HEK293 (cell line): ENCODE data around the gene CTCF.

Experiments used
- CTCF ChIA-PET: fragments of 350-600 bp; formaldehyde crosslinking; extraction: SDS; loops from one replicate; lab custom pipeline; 2021; ENCODE audit warnings: antibody characterized with exemption; lab: Yijun Ruan, JAX
- POLR2A ChIA-PET: fragments of 300-600 bp; formaldehyde crosslinking; extraction: SDS; loops from one replicate; lab custom pipeline; 2020; ENCODE audit warnings: antibody characterized with exemption, inconsistent platforms; lab: Yijun Ruan, JAX
- H3K27ac ChIP-seq: fragments of 200-500 bp; sonication (Bioruptor generic); 2 replicates; pipeline ENCODE4 v1.5.1; 2014; ENCODE audit warnings: low read depth, low read length, control low read depth, inconsistent platforms; ENCODE audit errors: extremely low read depth
- H3K36me3 ChIP-seq, 2 experiments: fragments of 200-500 bp in 1 of 2; sonication (Bioruptor generic) in 1 of 2; 1 replicate in 1 of 2; 2 replicates in 1 of 2; pipeline ENCODE4 v1.5.1; 2014 to 2017; ENCODE audit warnings: inconsistent platforms in 2 of 2, low read length in 2 of 2; ENCODE audit not compliant: control insufficient read depth in 2 of 2, insufficient read depth in 1 of 2
- H3K4me1 ChIP-seq: fragments of 200-500 bp; sonication (Bioruptor generic); 2 replicates; pipeline ENCODE4 v1.5.1; 2014; ENCODE audit warnings: mild to moderate bottlenecking, low read length, inconsistent platforms; ENCODE audit not compliant: control insufficient read depth, insufficient read depth
- H3K4me3 ChIP-seq: 2 replicates; pipeline ENCODE4 v1.5.1; 2011; ENCODE audit warnings: low read depth, mild to moderate bottlenecking, control low read depth, low read length, moderate library complexity
- H3K9me3 ChIP-seq: fragments of 200-500 bp; sonication (Bioruptor generic); 2 replicates; pipeline ENCODE4 v1.5.1; 2014; ENCODE audit warnings: low read depth, low read length, inconsistent platforms; ENCODE audit not compliant: control insufficient read depth, insufficient read depth
- AEBP2 ChIP-seq: fragments of 450-650 bp; formaldehyde crosslinking; IDR thresholded peaks from 2 replicates; pipeline ENCODE4 v1.5.1; 2016; ENCODE audit warnings: missing biosample characterization, missing genetic modification characterization, borderline replicate concordance
- BCL11B ChIP-seq: fragments of 450-650 bp; formaldehyde crosslinking; IDR thresholded peaks from 2 replicates; pipeline ENCODE4 v1.5.1; 2016; ENCODE audit warnings: low read depth, missing biosample characterization, missing genetic modification characterization
- MYNN ChIP-seq: fragments of 450-650 bp; formaldehyde crosslinking; IDR thresholded peaks from 2 replicates; pipeline ENCODE4 v1.5.1; 2016; ENCODE audit warnings: missing biosample characterization, missing genetic modification characterization, borderline replicate concordance
- PRDM1 ChIP-seq: fragments of 450-650 bp; formaldehyde crosslinking; IDR thresholded peaks from 2 replicates; pipeline ENCODE4; 2016; ENCODE audit warnings: missing biosample characterization, missing genetic modification characterization
- PRDM10 ChIP-seq: fragments of 450-650 bp; formaldehyde crosslinking; IDR thresholded peaks from 2 replicates; pipeline ENCODE4 v1.5.1; 2016; ENCODE audit warnings: missing biosample characterization, missing genetic modification characterization
- ZEB2 ChIP-seq: fragments of 450-650 bp; formaldehyde crosslinking; IDR thresholded peaks from 2 replicates; pipeline ENCODE4 v1.5.1; 2016; ENCODE audit warnings: missing biosample characterization, missing genetic modification characterization
- ZNF121 ChIP-seq: fragments of 450-650 bp; formaldehyde crosslinking; IDR thresholded peaks from 2 replicates; pipeline ENCODE4 v1.5.1; 2016; ENCODE audit warnings: missing biosample characterization, missing genetic modification characterization
- ZNF146 ChIP-seq: fragments of 450-650 bp; formaldehyde crosslinking; IDR thresholded peaks from 2 replicates; pipeline ENCODE4 v1.5.1; 2016; ENCODE audit warnings: missing biosample characterization, missing genetic modification characterization
- TF ChIP-seq, protein P1 (sequence below): fragments of 450-650 bp; formaldehyde crosslinking; IDR thresholded peaks from 2 replicates; pipeline ENCODE4 v1.5.1; 2017; ENCODE audit warnings: missing biosample characterization, missing genetic modification characterization

Gene CTCF

GRCh38 chr16:67549240-67549639 is 13.1 kb upstream of the CTCF start:
- POLR2A ChIA-PET: no interaction called here
- Histone ChIP-seq H3K9me3 (no peaks in the 10 kb centered on the region), H3K27ac (no peak overlapping the region), H3K36me3 (peaks cover 0 to 35% of the 10 kb centered on the region in 2 experiments; a peak in 1 of 3 replicates), H3K4me3 (no peak overlapping the region), H3K4me1 (0 out of 2 replicates have a peak, but pooled peaks cover 2% of the 10 kb centered on the region)
- CTCF ChIA-PET: interaction anchor here (0.6 to 2.3 kb wide), 4 partner anchors 28 to 292 kb away, joined by 3 to 10 read pairs (median 3); no protein-coding TSS in a partner anchor
- TF ChIP-seq, protein P1, sequence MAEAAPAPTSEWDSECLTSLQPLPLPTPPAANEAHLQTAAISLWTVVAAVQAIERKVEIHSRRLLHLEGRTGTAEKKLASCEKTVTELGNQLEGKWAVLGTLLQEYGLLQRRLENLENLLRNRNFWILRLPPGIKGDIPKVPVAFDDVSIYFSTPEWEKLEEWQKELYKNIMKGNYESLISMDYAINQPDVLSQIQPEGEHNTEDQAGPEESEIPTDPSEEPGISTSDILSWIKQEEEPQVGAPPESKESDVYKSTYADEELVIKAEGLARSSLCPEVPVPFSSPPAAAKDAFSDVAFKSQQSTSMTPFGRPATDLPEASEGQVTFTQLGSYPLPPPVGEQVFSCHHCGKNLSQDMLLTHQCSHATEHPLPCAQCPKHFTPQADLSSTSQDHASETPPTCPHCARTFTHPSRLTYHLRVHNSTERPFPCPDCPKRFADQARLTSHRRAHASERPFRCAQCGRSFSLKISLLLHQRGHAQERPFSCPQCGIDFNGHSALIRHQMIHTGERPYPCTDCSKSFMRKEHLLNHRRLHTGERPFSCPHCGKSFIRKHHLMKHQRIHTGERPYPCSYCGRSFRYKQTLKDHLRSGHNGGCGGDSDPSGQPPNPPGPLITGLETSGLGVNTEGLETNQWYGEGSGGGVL (tag by site-specific recombination): no peak
- no peak for TF ChIP-seq ZEB2
- TF ChIP-seq, all 188 proteins: peak for 0

DNA sequence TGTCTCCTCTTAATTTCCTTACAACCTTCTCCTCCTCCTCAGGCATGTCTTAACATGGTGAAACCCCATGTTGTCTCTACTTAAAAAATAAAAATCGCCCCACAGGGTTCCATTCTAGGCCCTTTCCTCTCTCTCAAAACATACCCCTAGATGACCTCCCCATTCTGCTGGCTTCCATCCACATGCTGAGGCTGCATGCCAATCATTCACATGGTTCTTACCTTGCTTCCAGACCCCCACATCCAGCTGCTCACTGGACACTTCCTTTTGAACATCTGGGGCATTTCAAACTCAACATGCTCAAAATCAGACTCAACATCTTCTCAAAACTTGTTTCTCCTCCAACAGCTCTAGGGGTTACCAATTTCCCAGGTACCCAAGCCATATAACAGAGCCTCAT is 12.4 kb upstream of the CTCF start:
- ChIA-PET CTCF (interaction anchor here (0.6 to 2.3 kb wide), 5 partner anchors 29 to 702 kb away, joined by 3 to 10 read pairs (median 3); no protein-coding TSS in a partner anchor), POLR2A (no interaction called here)
- no peak for TF ChIP-seq MYNN (tag by site-specific recombination)
- Histone ChIP-seq H3K27ac (no peak overlapping the region), H3K36me3 (peaks cover 0 to 28% of the 10 kb centered on the region in 2 experiments; a peak in 1 of 3 replicates), H3K9me3 (no peaks in the 10 kb centered on the region), H3K4me1 (0 out of 2 replicates have a peak, but pooled peaks cover 2% of the 10 kb centered on the region), H3K4me3 (no peak overlapping the region)

DNA sequence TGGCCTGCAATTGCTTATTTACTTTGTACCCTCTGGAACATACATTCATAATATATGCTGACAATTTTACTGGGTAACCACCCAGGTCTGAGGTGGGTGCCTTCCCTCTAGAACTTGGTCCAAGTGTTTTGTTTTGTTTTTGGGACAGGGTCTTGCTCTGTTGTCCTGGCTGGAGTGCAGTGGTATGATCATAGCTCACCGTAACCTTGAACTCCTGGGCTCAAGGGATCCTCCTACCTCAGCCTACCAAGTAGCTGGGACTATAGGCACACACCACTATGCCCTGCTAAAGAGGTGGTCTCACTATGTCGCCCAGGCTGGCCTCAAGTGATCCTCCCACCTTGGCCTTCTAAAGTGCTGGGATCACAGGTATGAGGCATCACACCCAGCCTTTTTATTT is 11.2 kb upstream of the CTCF start:
- POLR2A ChIA-PET: interaction anchor here (1.0 kb wide), 1 partner anchor 11 kb away, joined by 4 read pairs; the partner anchor contains the start of gene CTCF
- peaks cover 0 to 16% of the 10 kb centered on the region in 2 experiments; a peak in 1 of 3 replicates for H3K36me3 ChIP-seq
- H3K9me3 ChIP-seq: no peaks in the 10 kb centered on the region
- CTCF ChIA-PET: interaction anchor here (1.0 to 2.3 kb wide), 3 partner anchors 11 to 96 kb away, joined by 3 to 10 read pairs (median 3); partner anchors contain the start of gene CTCF
- TF ChIP-seq AEBP2 (tag by site-specific recombination) (no peak), ZNF121 (peak; percentile 70)
- H3K27ac ChIP-seq: no peak overlapping the region
- H3K4me3 ChIP-seq: no peak overlapping the region
- 0 out of 2 replicates have a peak, but pooled peaks cover 2% of the 10 kb centered on the region for H3K4me1 ChIP-seq

- H3K9me3 ChIP-seq: no peaks in the 10 kb centered on the region
- no peak overlapping the region for H3K27ac ChIP-seq
- H3K4me3 ChIP-seq: no peak overlapping the region
- TF ChIP-seq PRDM10 (0 out of 2 replicates have a peak, but pooled peaks have one; percentile 17), BCL11B (tag by site-specific recombination) (no peak), ZNF146 (tag by site-specific recombination) (no peak), PRDM1 (tag by site-specific recombination) (peak; percentile 56; the same call in 1 of the 2 replicates)
- H3K4me1 ChIP-seq: 0 out of 2 replicates have a peak, but pooled peaks cover 2% of the 10 kb centered on the region
- POLR2A ChIA-PET: interaction anchor here (1.9 kb wide), 1 partner anchor 10 kb away, joined by 11 read pairs; the partner anchor contains the start of gene CTCF
- CTCF ChIA-PET: interaction anchor here (0.6 to 1.1 kb wide), 5 partner anchors 8 to 93 kb away, joined by 3 to 4 read pairs (median 3); partner anchors contain the start of genes CARMIL2 and CTCF
- peaks cover 0 to 10% of the 10 kb centered on the region in 2 experiments; a peak in 1 of 3 replicates for H3K36me3 ChIP-seq
These were observed 10.4 kb upstream of the CTCF start for GRCh38 chr16:67551972-67552371.
